Testis (tissue), 3 donors: ENCODE data around the gene CDK5. TPM values are rescaled to one million over a fixed set of nuclear protein-coding genes. Genes with fewer than 3 reads are reported as not detected.

Experiments
- DNase-seq: peaks from one replicate; pipeline ENCODE4 v3.0.0-alpha.2; 2019
- H3K27ac ChIP-seq, 2 donors: fragments of 200-600 bp; sonication (generic); one replicate each; pipeline ENCODE4 v1.5.1; 2019
- H3K27me3 ChIP-seq: fragments of 200-600 bp; sonication (generic); one replicate; pipeline ENCODE4 v1.5.1; 2019
- H3K36me3 ChIP-seq: fragments of 200-600 bp; sonication (generic); one replicate; pipeline ENCODE4 v1.5.1; 2017; ENCODE audit warnings: low read depth; ENCODE audit errors: missing control alignments
- H3K4me1 ChIP-seq: fragments of 200-600 bp; sonication (generic); one replicate; pipeline ENCODE4 v1.5.1; 2019
- H3K4me3 ChIP-seq, 2 donors: fragments of 200-600 bp; sonication (generic); one replicate each; pipeline ENCODE4 v1.5.1; 2017 to 2019
- H3K9me3 ChIP-seq: fragments of 200-600 bp; sonication (generic); one replicate; pipeline ENCODE4 v1.5.1; 2017
- POLR2A ChIP-seq: fragments of 450-650 bp; IDR thresholded peaks from one replicate; pipeline ENCODE4 v1.6.1; 2017; ENCODE audit warnings: antibody characterized with exemption, mild to moderate bottlenecking, moderate library complexity
- WGBS, 2 donors: methylation state at CpG; one replicate each; pipeline ENCODE4 v1.1.5; 2018; 5-methylcytosine and 5-hydroxymethylcytosine counted together
- intact Hi-C: fragments of 100-400 bp; cut with DNase I; formaldehyde crosslinking; loops from one replicate; pipeline ENCODE4 v1.15.1; 2023; ENCODE audit warnings: low total_unique reads
- polyA plus RNA-seq: library from polyadenylated mRNA; stranded (reverse); fragments of 350-450 nt; fragmentation: Illumina TruSeq; extraction: RNeasy Lipid Tissue Mini Kit (QIAGEN cat#74804); gene quantifications from one replicate; pipeline ENCODE4 v1.2.3, GENCODE V29; 2014; ENCODE audit warnings: low read depth, low replicate concordance; ENCODE audit not compliant: insufficient read depth
- total RNA-seq, 2 donors: library from RNA; depleted of rRNA; stranded (reverse); fragments of >200 nt; gene quantifications; one replicate each; pipeline ENCODE4 v1.2.3, GENCODE V29; 2016
- TF ChIP-seq, protein P1 (sequence below), 3 experiments: fragments of 450-650 bp in 2 of 3; fragments of 200-600 bp in 1 of 3; sonication (generic) in 1 of 3; IDR thresholded peaks; one replicate each; pipeline ENCODE4 v1.5.1; 2016 to 2019; ENCODE audit warnings: antibody characterized with exemption in 3 of 3, mild to moderate bottlenecking in 2 of 3, moderate library complexity in 1 of 3

Gene CDK5
- total and polyA plus RNA-seq, 3 donors from 2014 or later = 7.1 to 15.4 (median 10.5) TPM

DNA sequence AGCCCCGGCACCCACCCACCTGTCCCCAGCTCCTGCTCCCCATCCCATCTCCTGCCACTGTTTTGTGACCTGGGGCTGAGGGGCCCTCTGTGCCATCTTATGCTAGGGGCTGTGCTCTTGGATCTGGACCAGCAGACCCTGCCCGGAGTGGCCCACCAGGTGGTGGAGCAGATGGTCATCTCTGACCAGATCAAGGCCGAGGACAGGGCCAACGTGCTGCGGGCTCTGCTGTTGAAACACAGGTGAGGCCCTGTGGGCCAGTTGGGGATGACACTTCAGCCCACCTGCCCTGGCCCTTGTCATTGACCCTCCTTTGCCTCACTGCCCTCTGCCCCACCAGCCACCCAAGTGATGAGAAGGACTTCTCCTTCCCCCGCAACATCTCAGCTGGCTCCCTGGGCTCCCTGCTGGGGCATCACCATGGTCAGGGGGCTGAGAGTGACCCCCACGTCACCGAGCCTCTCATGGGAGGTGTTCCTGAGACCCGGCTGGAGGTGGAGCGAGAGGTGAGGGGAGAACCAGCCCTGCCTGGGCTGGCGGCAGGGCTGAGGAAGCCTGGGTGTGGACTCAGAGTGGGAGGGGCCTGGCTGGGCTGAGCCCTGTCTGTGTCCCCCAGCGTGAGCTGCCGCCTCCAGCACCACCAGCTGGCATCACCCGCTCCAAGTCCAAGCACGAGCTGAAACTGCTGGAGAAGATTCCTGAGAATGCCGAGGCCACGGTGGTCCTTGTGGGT, 12.3 kb upstream of the CDK5 start:
- intact Hi-C loops = no loop called here
- no peak overlapping the region for H3K27ac ChIP-seq
- 88% methylated on average over 9 to 17 of the region's 17 CpGs for WGBS, 2 donors
- no peaks in the 10 kb centered on the region for H3K4me1 ChIP-seq
- H3K4me3 ChIP-seq = no peak overlapping the region
- TF ChIP-seq POLR2A = no peak
- TF ChIP-seq, protein P1, sequence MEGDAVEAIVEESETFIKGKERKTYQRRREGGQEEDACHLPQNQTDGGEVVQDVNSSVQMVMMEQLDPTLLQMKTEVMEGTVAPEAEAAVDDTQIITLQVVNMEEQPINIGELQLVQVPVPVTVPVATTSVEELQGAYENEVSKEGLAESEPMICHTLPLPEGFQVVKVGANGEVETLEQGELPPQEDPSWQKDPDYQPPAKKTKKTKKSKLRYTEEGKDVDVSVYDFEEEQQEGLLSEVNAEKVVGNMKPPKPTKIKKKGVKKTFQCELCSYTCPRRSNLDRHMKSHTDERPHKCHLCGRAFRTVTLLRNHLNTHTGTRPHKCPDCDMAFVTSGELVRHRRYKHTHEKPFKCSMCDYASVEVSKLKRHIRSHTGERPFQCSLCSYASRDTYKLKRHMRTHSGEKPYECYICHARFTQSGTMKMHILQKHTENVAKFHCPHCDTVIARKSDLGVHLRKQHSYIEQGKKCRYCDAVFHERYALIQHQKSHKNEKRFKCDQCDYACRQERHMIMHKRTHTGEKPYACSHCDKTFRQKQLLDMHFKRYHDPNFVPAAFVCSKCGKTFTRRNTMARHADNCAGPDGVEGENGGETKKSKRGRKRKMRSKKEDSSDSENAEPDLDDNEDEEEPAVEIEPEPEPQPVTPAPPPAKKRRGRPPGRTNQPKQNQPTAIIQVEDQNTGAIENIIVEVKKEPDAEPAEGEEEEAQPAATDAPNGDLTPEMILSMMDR (IDR thresholded peaks at IDR 0.05) = no peak
- no peaks in the 10 kb centered on the region for H3K36me3 ChIP-seq
- H3K9me3 ChIP-seq = no peaks in the 10 kb centered on the region
- H3K27me3 ChIP-seq = no peaks in the 10 kb centered on the region
- DNase-seq = no peak

GRCh38 chr7:151068069-151068773, 10.5 kb upstream of the CDK5 start:
- DNase-seq = no peak
- no peaks in the 10 kb centered on the region for H3K27me3 ChIP-seq
- no peak overlapping the region for H3K4me3 ChIP-seq
- H3K27ac ChIP-seq = no peak overlapping the region
- WGBS, 2 donors = 86 to 89% methylated on average over 12 of the region's 12 CpGs
- no peaks in the 10 kb centered on the region for H3K9me3 ChIP-seq
- TF ChIP-seq, protein P1 (IDR thresholded peaks at IDR 0.05) = no peak
- TF ChIP-seq POLR2A = no peak
- H3K4me1 ChIP-seq = peaks cover 4% of the 10 kb centered on the region
- intact Hi-C loops = no loop called here
- H3K36me3 ChIP-seq = no peaks in the 10 kb centered on the region

GRCh38 chr7:151066273-151066974, 8.7 kb upstream of the CDK5 start:
- WGBS, 2 donors = 80 to 88% methylated on average over 11 to 39 of the region's 39 CpGs
- Histone ChIP-seq H3K36me3 (no peaks in the 10 kb centered on the region), H3K9me3 (no peaks in the 10 kb centered on the region), H3K27me3 (no peaks in the 10 kb centered on the region), H3K27ac (no peak overlapping the region), H3K4me1 (peaks cover 22% of the 10 kb centered on the region), H3K4me3 (no peak overlapping the region)
- TF ChIP-seq, protein P1 (IDR thresholded peaks at IDR 0.05) = no peak
- no peak for TF ChIP-seq POLR2A
- DNase-seq = no peak
- intact Hi-C loops = no loop called here

DNA sequence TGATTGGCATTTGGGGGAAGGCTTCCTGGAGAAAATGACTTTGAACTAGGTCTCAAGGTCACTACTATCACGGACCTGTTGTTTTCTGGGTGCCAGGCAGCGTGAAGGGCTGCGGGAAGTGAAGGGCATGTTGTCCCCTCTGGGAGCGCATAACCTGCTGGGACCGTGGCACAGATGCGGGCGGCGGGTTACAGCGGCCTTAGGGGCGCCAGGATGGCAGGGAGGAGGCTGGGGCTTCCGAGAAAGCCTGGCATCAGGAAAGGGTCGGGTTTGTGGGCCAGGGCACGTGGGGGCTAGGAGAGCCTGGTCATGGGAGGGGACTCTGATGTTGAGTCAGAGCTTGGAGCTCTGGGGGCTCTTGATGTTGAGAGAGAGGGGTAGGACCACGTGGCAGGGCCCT, 7.8 kb upstream of the CDK5 start:
- no peak overlapping the region for H3K4me3 ChIP-seq
- peaks cover 31% of the 10 kb centered on the region for H3K4me1 ChIP-seq
- no peak for TF ChIP-seq POLR2A
- TF ChIP-seq, protein P1 (IDR thresholded peaks at IDR 0.05) = no peak
- no peak for DNase-seq
- H3K9me3 ChIP-seq = no peaks in the 10 kb centered on the region
- H3K36me3 ChIP-seq = no peaks in the 10 kb centered on the region
- H3K27ac ChIP-seq = no peak overlapping the region
- H3K27me3 ChIP-seq = no peaks in the 10 kb centered on the region
- intact Hi-C loops = no loop called here
- WGBS, 2 donors = 72 to 86% methylated on average over 13 to 14 of the region's 14 CpGs
